C4-2B (cell line): ENCODE data around the gene TK2.
"Not testable (repeated sequence)": the region's sequence is repeated elsewhere in the genome, so short reads cannot be mapped to it uniquely, and the experiment has no call there.

Experiments
- H3K27ac ChIP-seq: fragments of 450-650 bp; 2 replicates; pipeline ENCODE4 v1.5.1; 2017
- CTCF ChIP-seq: fragments of 450-650 bp; conservative IDR thresholded peaks from 2 replicates; pipeline ENCODE4 v1.5.1; 2017; ENCODE audit warnings: mild to moderate bottlenecking
- ZFX ChIP-seq: fragments of 450-650 bp; IDR thresholded peaks from 2 replicates; pipeline ENCODE4 v1.6.1; 2017

TK2 gene

GRCh38 chr16:66569827-66570405 is 20.0 kb upstream of the TK2 start:
- TF ChIP-seq CTCF = no peak
- TF ChIP-seq ZFX = no peak
- no peak overlapping the region for H3K27ac ChIP-seq

- H3K27ac ChIP-seq = no peak overlapping the region
- TF ChIP-seq CTCF (no peak), ZFX (no peak)
Measured at GRCh38 chr16:66569131-66569530, 19.2 kb upstream of the TK2 start.

DNA sequence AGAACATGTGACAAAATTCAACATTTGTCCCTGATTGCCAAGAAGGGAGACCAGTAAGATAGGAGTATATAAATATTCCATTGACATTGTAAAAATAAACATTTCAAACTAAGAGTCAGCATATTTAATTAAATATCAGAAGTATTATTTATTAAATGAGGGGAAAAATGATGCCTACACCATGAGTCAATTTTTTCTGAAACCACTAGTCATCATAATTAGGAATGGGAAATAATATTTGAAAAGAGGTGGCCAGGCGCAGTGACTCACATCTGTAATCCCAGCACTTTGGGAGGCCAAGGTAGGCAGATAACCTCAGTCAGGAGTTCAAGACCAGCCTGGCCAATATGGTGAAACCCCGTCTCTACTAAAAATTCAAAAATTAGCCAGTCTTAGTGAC is 18.4 kb upstream of the TK2 start:
- no peak for TF ChIP-seq CTCF
- TF ChIP-seq ZFX = no peak
- H3K27ac ChIP-seq = no peak overlapping the region

GRCh38 chr16:66567270-66567669 is 17.3 kb upstream of the TK2 start:
- H3K27ac ChIP-seq = not testable (repeated sequence)

- TF ChIP-seq ZFX = no peak
- no peak for TF ChIP-seq CTCF
- H3K27ac ChIP-seq = no peak within 1 kb of the TSS
Measured at GRCh38 chr16:66566051-66566901, 16.4 kb upstream of the TK2 start, which contains the start of gene CMTM1. Gene CMTM1 (plus strand): TSS chr16:66566439. CDS start chr16:66566514, 75 bp downstream.

DNA sequence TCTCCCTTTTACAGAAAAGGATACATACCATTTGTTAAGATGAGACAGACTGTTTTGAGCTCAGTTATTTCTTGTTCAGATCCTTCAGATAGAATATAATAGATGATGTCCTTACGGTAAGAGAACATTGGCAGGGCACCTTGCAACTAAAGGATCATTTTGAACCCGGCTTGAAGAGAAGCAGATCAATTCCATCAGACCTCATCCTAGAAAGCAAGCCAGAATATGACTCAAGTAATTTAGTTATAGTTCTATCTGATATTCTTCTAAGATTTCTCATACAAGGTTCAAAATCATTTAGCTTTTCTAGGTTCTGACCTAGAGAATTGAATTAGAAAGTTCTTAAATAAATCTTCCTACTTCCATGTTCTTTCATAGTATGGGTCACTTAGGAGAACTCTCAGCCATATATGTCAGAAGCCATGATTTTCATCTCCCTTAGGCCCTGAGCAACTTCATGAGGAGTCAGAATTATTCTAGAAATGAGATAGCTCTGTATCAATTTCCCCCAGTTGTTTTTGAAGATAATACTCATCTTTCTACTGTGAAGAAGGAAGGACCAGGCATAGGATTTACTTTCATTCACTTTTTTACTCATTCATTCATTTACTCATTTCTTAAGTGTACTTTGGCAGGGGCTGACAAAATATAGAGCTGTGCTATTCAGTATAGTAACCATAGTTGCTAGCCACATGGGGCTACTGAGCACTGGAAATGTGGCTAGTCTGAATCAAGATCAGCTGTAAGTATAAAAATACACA is 13.8 kb upstream of the TK2 start:
- no peak overlapping the region for H3K27ac ChIP-seq
- TF ChIP-seq ZFX (no peak), CTCF (no peak)

DNA sequence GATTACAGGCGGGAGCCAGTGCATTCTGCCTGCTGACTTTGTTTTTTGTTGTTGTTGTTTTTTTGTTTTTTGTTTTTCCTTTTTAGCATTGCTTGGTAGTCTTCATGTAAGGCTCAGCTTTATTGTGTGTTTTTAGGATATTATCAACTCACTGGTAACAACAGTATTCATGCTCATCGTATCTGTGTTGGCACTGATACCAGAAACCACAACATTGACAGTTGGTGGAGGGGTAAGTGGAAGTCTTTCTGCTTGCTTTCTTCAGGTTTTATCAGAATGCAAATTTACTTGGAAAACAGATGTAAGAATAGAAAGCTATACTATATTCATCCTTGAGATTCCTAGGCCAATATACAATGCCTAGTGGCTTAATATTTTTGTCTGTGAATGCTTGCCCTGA is 13.1 kb upstream of the TK2 start:
- no peak overlapping the region for H3K27ac ChIP-seq

More for the DNA sequence above, 13.1 kb upstream of the TK2 start:
- TF ChIP-seq ZFX (no peak), CTCF (no peak)
